ENCODE results near the gene MRTFB.

The MRTFB gene

GRCh38 chr16:14088155-14088753 is 17.1 kb downstream of the MRTFB start:
- ATAC-seq, result no peak
- TF ChIP-seq ZNF70 (CRISPR knock-in tag; IDR thresholded peaks at IDR 0.05), result no peak

GRCh38 chr16:14089283-14089823 is 18.2 kb downstream of the MRTFB start:
- no peak for TF ChIP-seq ZC3H10 (CRISPR knock-in tag; IDR thresholded peaks at IDR 0.05)
- TF ChIP-seq OSR1 (CRISPR knock-in tag; IDR thresholded peaks at IDR 0.05), result no peak
- TF ChIP-seq TSHZ2 (CRISPR knock-in tag; IDR thresholded peaks at IDR 0.05), result no peak
- no peak for TF ChIP-seq ZFP3 (CRISPR knock-in tag; IDR thresholded peaks at IDR 0.05)
- no peak for TF ChIP-seq CSDC2 (CRISPR knock-in tag; IDR thresholded peaks at IDR 0.05)
- TF ChIP-seq BACH2 (CRISPR knock-in tag; IDR thresholded peaks at IDR 0.05; ENCODE audit: borderline replicate concordance), result no peak
- TF ChIP-seq CSRNP3 (CRISPR knock-in tag; IDR thresholded peaks at IDR 0.05), result no peak
- no peak for TF ChIP-seq ARNTL (CRISPR knock-in tag; IDR thresholded peaks at IDR 0.05; ENCODE audit: borderline replicate concordance, low read depth)
- TF ChIP-seq TOX (CRISPR knock-in tag; IDR thresholded peaks at IDR 0.05; ENCODE audit: borderline replicate concordance), result no peak
- no peak for TF ChIP-seq GLIS3 (CRISPR knock-in tag; IDR thresholded peaks at IDR 0.05)
- TF ChIP-seq ZFP30 (CRISPR knock-in tag; IDR thresholded peaks at IDR 0.05), result no peak
- TF ChIP-seq RARB (CRISPR knock-in tag; IDR thresholded peaks at IDR 0.05), result no peak
- TF ChIP-seq PPARA (CRISPR knock-in tag; IDR thresholded peaks at IDR 0.05; ENCODE audit: borderline replicate concordance), result no peak
- TF ChIP-seq CREB5 (CRISPR knock-in tag; IDR thresholded peaks at IDR 0.05; ENCODE audit: low read depth), result no peak
- no peak for TF ChIP-seq TCF4 (CRISPR knock-in tag; IDR thresholded peaks at IDR 0.05; ENCODE audit: borderline replicate concordance)
- TF ChIP-seq ZNF565 (CRISPR knock-in tag; conservative IDR thresholded peaks at IDR 0.05; ENCODE audit: low read depth), result no peak
- no peak for TF ChIP-seq POU6F1 (CRISPR knock-in tag; IDR thresholded peaks at IDR 0.05; ENCODE audit: borderline replicate concordance, low read depth)
- no peak for TF ChIP-seq SNAI2 (CRISPR knock-in tag; IDR thresholded peaks at IDR 0.05)
- ATAC-seq, result no peak

GRCh38 chr16:14092561-14092960 is 21.4 kb downstream of the MRTFB start:
- ATAC-seq, result no peak
- TF ChIP-seq ZFP30 (CRISPR knock-in tag; IDR thresholded peaks at IDR 0.05) (no peak), POU6F1 (CRISPR knock-in tag; IDR thresholded peaks at IDR 0.05; ENCODE audit: borderline replicate concordance, low read depth) (no peak), ISL1 (CRISPR knock-in tag; IDR thresholded peaks at IDR 0.05) (no peak), ZNF565 (CRISPR knock-in tag; conservative IDR thresholded peaks at IDR 0.05; ENCODE audit: low read depth) (no peak), TSHZ2 (CRISPR knock-in tag; IDR thresholded peaks at IDR 0.05) (no peak), PPARA (CRISPR knock-in tag; IDR thresholded peaks at IDR 0.05; ENCODE audit: borderline replicate concordance) (no peak), RARB (CRISPR knock-in tag; IDR thresholded peaks at IDR 0.05) (no peak), ZNF8 (CRISPR knock-in tag; IDR thresholded peaks at IDR 0.05) (no peak), CSRNP3 (CRISPR knock-in tag; IDR thresholded peaks at IDR 0.05) (no peak), CREB5 (CRISPR knock-in tag; IDR thresholded peaks at IDR 0.05; ENCODE audit: low read depth) (no peak), ZC3H10 (CRISPR knock-in tag; IDR thresholded peaks at IDR 0.05) (no peak), CSDC2 (CRISPR knock-in tag; IDR thresholded peaks at IDR 0.05) (no peak), TOX (CRISPR knock-in tag; IDR thresholded peaks at IDR 0.05; ENCODE audit: borderline replicate concordance) (no peak), GLIS3 (CRISPR knock-in tag; IDR thresholded peaks at IDR 0.05) (no peak), TCF4 (CRISPR knock-in tag; IDR thresholded peaks at IDR 0.05; ENCODE audit: borderline replicate concordance) (no peak)
